H1 (cell line): ENCODE measurements around the gene PTGDR2. TPM values are rescaled to one million over a fixed set of nuclear protein-coding genes. Genes with fewer than 3 reads are reported as not detected.

Experiments
- CHD7 ChIP-seq: fragments of 300-600 bp; sonication (generic); IDR thresholded peaks from 2 replicates; pipeline ENCODE4 v1.7.1; 2012; ENCODE audit warnings: low read length, moderate library complexity, mild to moderate bottlenecking, inconsistent platforms; ENCODE audit not compliant: insufficient replicate concordance
- CREB1 ChIP-seq: IDR thresholded peaks from 2 replicates; pipeline ENCODE4 v1.6.1; 2012; ENCODE audit warnings: inconsistent platforms
- FOSL1 ChIP-seq: IDR thresholded peaks from 2 replicates; pipeline ENCODE4 v1.6.1; 2011; ENCODE audit warnings: mild to moderate bottlenecking, low read depth, low read length, moderate library complexity; ENCODE audit not compliant: insufficient read depth
- TEAD4 ChIP-seq: IDR thresholded peaks from 2 replicates; pipeline ENCODE4 v1.6.1; 2012; ENCODE audit warnings: low read depth, low read length, inconsistent platforms, mixed read lengths
- polyA plus RNA-seq, 7 experiments: library from polyadenylated mRNA; depleted of rRNA in 3 of 7; stranded (reverse) in 5 of 7; unstranded in 2 of 7; fragments of >200 nt in 5 of 7; fragments of 200-250 nt in 2 of 7; gene quantifications; 1 replicate in 5 of 7; 2 replicates in 1 of 7; 4 replicates in 1 of 7; pipeline versions ENCODE4 v1.2.1 to v1.2.3, GENCODE V29; 2011 to 2013; ENCODE audit warnings: missing spikeins in 2 of 7, mixed read lengths in 2 of 7
- total RNA-seq: library from RNA; stranded (reverse); fragmentation: NEBNext Ultra II Directional; extraction: Animal tissue kit (Norgen Biotek cat#: 25700); gene quantifications from 2 replicates; pipeline ENCODE4 v1.2.1, GENCODE V29; 2021
- TF ChIP-seq, protein P1 (sequence below): IDR thresholded peaks from 2 replicates; pipeline ENCODE4 v1.6.1; 2011; ENCODE audit warnings: low read depth, mild to moderate bottlenecking, low read length; ENCODE audit not compliant: insufficient read depth

PTGDR2 gene
- total and polyA plus RNA-seq, 2 of the 8 experiments (the other 6 are each of a cell fraction or from before 2014, with no cell fraction given), result 0.20 TPM; not detected in 1

DNA sequence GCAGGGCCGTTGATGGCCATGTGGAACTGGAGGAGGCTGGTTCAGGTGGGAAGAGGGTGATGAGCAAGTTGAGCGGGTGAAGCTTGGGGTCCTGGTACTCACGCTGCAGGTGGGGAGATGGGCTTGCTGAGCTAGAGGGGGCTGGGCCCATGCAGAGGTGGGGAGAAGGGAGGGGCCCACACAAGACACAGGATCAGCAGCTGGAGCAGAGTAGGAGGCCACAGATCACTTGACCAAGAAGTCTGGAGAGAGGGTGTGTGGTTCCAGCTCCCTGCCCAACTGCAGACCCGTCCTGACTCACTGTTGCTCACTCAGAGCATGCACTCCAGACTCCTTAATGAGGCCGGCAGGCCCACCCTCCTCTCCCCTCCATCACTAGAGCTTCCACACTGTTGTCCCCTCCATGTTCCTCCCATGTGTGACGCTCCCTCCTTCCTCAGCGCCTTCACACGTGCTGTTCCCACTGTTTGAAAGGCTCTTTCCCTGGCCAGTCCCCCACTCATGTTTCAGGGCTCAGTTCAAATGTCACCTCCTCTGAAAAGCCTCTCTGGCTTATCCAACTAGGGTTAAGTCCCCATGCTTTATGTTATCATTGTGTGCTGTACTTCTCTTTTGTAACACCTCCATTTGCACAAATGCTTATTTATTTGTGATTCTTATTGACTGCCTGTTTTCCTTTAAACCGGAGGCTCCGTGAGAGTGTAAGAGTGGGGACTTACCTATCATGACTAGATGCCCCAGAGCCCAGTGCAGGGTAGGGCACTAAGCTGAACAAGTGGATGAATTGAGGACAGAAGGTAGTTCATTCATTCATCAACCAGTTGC is 11.5 kb downstream of the PTGDR2 start (continued):
- TF ChIP-seq CHD7 (no peak), TEAD4 (no peak), FOSL1 (no peak), CREB1 (no peak)
- TF ChIP-seq, protein P1, sequence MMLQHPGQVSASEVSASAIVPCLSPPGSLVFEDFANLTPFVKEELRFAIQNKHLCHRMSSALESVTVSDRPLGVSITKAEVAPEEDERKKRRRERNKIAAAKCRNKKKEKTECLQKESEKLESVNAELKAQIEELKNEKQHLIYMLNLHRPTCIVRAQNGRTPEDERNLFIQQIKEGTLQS, result no peak
- TF ChIP-seq, all 59 proteins: peak for 0
